Right lobe of liver (tissue), 6 donors: ENCODE measurements around the gene CHI3L1. TPM values are rescaled to one million over a fixed set of nuclear protein-coding genes. Genes with fewer than 3 reads are reported as not detected.

Experiments used
- ATAC-seq, 4 donors: fragments of 200-7000 bp; cut with Tn5 transposase; one replicate each; pipeline ENCODE4 v1.9.1; 2020; ENCODE audit warnings: mild to moderate bottlenecking in 4 of 4, moderate library complexity in 4 of 4
- DNase-seq, 3 donors: peaks; one replicate each; pipeline ENCODE4 v3.0.0-alpha.2; 2020
- H3K27ac ChIP-seq, 3 donors: fragments of 200-600 bp; one replicate each; pipeline ENCODE4 v1.8.0; 2022
- H3K27me3 ChIP-seq, 2 donors: fragments of 200-600 bp; one replicate each; pipeline ENCODE4 v1.8.0; 2022
- H3K36me3 ChIP-seq, 4 donors: fragments of 200-600 bp; sonication (generic) in 1 of 4; one replicate each; pipeline versions ENCODE4 v1.5.1 to v1.8.0; 2017 to 2022; ENCODE audit warnings: control low read depth in 1 of 4
- H3K4me1 ChIP-seq, 4 donors: fragments of 200-600 bp; sonication (generic) in 1 of 4; one replicate each; pipeline versions ENCODE4 v1.5.1 to v1.8.0; 2017 to 2022; ENCODE audit warnings: control low read depth in 1 of 4
- H3K4me3 ChIP-seq, 3 donors: fragments of 200-600 bp; one replicate each; pipeline ENCODE4 v1.8.0; 2022
- H3K9me3 ChIP-seq, 4 donors: fragments of 200-600 bp; sonication (generic) in 1 of 4; one replicate each; pipeline versions ENCODE4 v1.5.1 to v1.8.0; 2017 to 2022; ENCODE audit warnings: control low read depth in 1 of 4
- POLR2A ChIP-seq: fragments of 450-650 bp; IDR thresholded peaks from one replicate; pipeline ENCODE4 v1.6.1; 2017; ENCODE audit warnings: antibody characterized with exemption, mild to moderate bottlenecking
- WGBS: methylation state at CpG from one replicate; pipeline ENCODE4 v1.1.6; 2018; ENCODE audit warnings: low coverage, low lambda C conversion rate; ENCODE audit not compliant: insufficient coverage; ENCODE audit errors: missing lambda C conversion rate; 5-methylcytosine and 5-hydroxymethylcytosine counted together
- intact Hi-C, 2 donors: fragments of 100-400 bp; cut with DNase I; formaldehyde crosslinking; loops; one replicate each; pipeline versions ENCODE4 v1.11.2 to v1.14.1; 2022
- total RNA-seq, 6 experiments: library from RNA; depleted of rRNA in 2 of 6; stranded (reverse); fragments of >200 nt in 2 of 6; fragmentation: NEBNext Ultra II Directional in 3 of 6; extraction: Animal tissue kit (Norgen Biotek cat#: 25700) in 3 of 6; gene quantifications; one replicate each; pipeline versions ENCODE4 v1.1.0 to v1.2.4, GENCODE V29; 2016 to 2023
- TF ChIP-seq, protein P1 (sequence below), 4 donors: fragments of 200-600 bp in 3 of 4; fragments of 450-650 bp in 1 of 4; IDR thresholded peaks; one replicate each; pipeline versions ENCODE4 v1.5.1 to v1.8.0; 2016 to 2022; ENCODE audit warnings: antibody characterized with exemption in 4 of 4, mild to moderate bottlenecking in 2 of 4
- donor health status: DM: no; HTN: yes; CAD: no.
- donor health status: DM: no; HTN: no; CAD: no.
- donor health status: DM: no; HTN: no; CAD: no.
- donor health status: DM: no; HTN: yes; CAD: no.
- donor health status: DM: no; HTN: yes; CAD: no.

CHI3L1 gene
- total RNA-seq, 6 experiments from 2014 or later: 2.8 to 397 (median 219) TPM

DNA sequence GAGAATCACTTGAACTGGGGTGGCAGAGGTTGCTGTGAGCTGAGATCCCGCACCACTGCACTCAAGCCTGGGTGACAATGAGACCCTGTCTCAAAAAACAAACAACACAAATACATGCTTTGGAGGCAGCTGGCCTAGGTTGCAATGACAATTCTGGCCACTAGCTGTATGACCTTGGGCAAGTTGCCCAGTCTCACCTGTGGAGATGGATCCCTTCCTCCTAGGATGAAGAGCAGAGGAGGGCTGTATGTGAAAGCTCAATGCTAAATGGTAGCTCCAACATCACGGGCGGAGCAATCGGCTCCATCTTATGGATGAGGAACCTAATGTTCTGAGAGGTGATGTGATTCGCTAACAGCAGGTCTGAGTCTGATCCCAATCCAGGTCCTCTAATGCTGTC, 38.4 kb downstream of the CHI3L1 start:
- DNase-seq (no peak), ATAC-seq (peak in 1 of 4 donors; percentile 34)
- intact Hi-C loops: no loop called here
- Histone ChIP-seq H3K27me3 (no peaks in the 10 kb centered on the region), H3K4me3 (no peak overlapping the region), H3K9me3 (no peaks in the 10 kb centered on the region), H3K27ac (no peak overlapping the region), H3K4me1 (no peaks in the 10 kb centered on the region), H3K36me3 (no peaks in the 10 kb centered on the region)
- no peak for TF ChIP-seq POLR2A
- TF ChIP-seq, protein P1, sequence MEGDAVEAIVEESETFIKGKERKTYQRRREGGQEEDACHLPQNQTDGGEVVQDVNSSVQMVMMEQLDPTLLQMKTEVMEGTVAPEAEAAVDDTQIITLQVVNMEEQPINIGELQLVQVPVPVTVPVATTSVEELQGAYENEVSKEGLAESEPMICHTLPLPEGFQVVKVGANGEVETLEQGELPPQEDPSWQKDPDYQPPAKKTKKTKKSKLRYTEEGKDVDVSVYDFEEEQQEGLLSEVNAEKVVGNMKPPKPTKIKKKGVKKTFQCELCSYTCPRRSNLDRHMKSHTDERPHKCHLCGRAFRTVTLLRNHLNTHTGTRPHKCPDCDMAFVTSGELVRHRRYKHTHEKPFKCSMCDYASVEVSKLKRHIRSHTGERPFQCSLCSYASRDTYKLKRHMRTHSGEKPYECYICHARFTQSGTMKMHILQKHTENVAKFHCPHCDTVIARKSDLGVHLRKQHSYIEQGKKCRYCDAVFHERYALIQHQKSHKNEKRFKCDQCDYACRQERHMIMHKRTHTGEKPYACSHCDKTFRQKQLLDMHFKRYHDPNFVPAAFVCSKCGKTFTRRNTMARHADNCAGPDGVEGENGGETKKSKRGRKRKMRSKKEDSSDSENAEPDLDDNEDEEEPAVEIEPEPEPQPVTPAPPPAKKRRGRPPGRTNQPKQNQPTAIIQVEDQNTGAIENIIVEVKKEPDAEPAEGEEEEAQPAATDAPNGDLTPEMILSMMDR (IDR thresholded peaks at IDR 0.05): peak; percentile 11 to 33 (median 20)
- WGBS: 80% methylated on average over 1 of the region's 5 CpGs

DNA sequence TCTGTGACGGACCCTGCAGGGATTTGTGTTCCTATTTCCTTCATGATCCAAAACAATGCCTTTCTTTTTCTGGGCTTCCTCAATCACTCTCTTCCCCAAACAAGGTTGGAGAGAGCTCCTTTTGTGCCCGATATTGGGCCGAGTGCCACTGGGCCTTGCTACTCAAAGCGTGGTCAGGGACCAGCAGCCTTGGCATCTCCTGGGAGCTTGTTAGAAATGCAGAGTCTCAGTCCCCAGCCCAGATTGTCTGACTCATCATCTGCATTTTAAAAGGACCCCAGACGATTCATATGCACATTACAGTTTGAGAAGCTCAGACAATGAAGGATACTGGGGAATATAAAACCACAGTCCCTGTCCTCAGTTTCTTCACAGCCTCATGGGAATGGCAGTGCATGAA, 39.1 kb downstream of the CHI3L1 start:
- WGBS: 77% methylated on average over 5 of the region's 5 CpGs
- no peak overlapping the region for H3K4me3 ChIP-seq
- no peaks in the 10 kb centered on the region for H3K4me1 ChIP-seq
- intact Hi-C loops: no loop called here
- ATAC-seq: no peak
- no peak overlapping the region for H3K27ac ChIP-seq
- TF ChIP-seq, protein P1 (IDR thresholded peaks at IDR 0.05): no peak
- TF ChIP-seq POLR2A: no peak
- H3K36me3 ChIP-seq: no peaks in the 10 kb centered on the region
- DNase-seq: no peak
- H3K9me3 ChIP-seq: no peaks in the 10 kb centered on the region
- H3K27me3 ChIP-seq: no peaks in the 10 kb centered on the region

DNA sequence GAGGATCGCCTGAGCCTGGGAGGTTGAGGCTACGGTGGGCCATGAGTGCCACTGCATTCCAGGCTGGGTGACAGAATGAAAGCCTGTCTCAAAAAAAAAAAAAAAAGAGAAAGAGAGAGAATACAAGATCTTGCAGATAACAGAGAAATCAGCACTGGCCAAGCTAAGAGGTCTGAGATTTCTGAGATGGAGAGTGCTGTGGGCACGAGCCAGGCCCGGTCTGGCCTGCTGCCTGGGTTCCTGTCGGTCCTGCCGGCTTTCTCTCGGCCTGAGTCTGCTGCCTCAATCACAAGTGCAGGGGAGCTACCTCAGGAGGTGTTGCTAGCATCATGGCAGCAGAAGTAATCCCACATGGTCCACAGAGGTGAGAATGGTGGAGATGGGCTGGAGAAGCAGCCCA, 40.0 kb downstream of the CHI3L1 start:
- H3K27ac ChIP-seq: no peak overlapping the region
- H3K36me3 ChIP-seq: no peaks in the 10 kb centered on the region
- H3K4me1 ChIP-seq: no peaks in the 10 kb centered on the region
- ATAC-seq (no peak), DNase-seq (no peak)
- no peak overlapping the region for H3K4me3 ChIP-seq
- TF ChIP-seq, protein P1 (IDR thresholded peaks at IDR 0.05): no peak
- TF ChIP-seq POLR2A: no peak
- intact Hi-C loops: no loop called here
- no peaks in the 10 kb centered on the region for H3K27me3 ChIP-seq
- 68% methylated on average over 7 of the region's 7 CpGs for WGBS
- H3K9me3 ChIP-seq: no peaks in the 10 kb centered on the region

DNA sequence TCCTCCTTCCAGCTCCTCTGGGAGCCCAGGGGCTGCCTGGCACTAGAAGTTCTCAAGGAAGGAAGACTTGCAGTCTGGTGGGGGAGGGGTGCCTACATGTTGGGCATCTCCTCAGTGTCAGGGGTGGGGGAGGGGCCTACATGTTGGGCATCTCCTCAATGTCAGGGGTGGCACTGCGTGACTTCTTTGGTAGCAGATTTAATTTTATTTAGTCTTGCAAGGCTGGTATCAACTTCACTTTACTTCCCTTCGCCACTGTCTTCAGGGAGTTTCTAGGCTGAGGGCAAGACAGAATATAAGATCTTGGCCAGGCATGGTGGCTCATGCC, 40.5 kb downstream of the CHI3L1 start:
- no peak for ATAC-seq
- no peaks in the 10 kb centered on the region for H3K36me3 ChIP-seq
- H3K4me1 ChIP-seq: no peaks in the 10 kb centered on the region
- no peaks in the 10 kb centered on the region for H3K9me3 ChIP-seq
- H3K4me3 ChIP-seq: no peak overlapping the region
- WGBS: no CpG with 5 or more reads among the region's 2 CpGs
- H3K27ac ChIP-seq: no peak overlapping the region
- intact Hi-C loops: no loop called here
- no peak for DNase-seq
- H3K27me3 ChIP-seq: no peaks in the 10 kb centered on the region
- TF ChIP-seq POLR2A: no peak
- TF ChIP-seq, protein P1 (IDR thresholded peaks at IDR 0.05): no peak
